ENCODE data around the gene GALNT9.

Gene GALNT9

GRCh38 chr12:132292328-132293319 is 36.8 kb downstream of the GALNT9 start:
- no peak for FAIRE-seq

DNA sequence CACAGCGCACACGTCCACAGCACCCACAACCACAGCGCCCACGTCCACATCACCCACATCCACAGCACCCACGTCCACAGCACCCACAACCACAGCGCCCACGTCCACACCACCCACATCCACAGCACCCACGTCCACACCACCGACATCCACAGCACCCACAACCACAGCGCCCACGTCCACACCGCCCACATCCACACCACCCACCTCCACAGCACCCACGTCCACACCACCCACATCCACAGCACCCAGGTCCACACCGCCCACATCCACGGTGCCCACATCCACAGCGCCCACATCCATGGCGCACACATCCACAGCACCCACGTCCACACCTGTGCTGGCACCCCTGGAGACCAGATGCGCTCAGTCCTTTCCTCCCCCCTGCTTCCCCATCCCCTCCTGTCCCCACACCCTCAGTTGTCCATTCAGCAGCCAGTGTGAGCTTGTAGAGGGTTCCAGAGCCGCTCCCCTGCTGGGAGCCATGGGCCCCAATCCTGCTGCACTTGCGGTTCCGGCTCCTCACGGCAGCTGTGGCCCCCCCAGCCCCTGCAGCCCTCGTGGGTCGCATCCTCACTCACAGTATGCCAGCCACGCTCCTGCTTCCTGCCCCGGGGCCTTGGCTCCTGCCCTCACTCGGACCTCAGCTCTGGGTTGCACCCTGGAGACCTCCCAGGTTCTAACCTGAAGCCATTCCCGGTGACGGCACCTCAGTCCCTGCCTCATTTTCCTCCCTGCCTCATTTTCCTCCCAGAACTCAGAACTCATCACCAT is 37.8 kb downstream of the GALNT9 start:
- FAIRE-seq, result no peak

DNA sequence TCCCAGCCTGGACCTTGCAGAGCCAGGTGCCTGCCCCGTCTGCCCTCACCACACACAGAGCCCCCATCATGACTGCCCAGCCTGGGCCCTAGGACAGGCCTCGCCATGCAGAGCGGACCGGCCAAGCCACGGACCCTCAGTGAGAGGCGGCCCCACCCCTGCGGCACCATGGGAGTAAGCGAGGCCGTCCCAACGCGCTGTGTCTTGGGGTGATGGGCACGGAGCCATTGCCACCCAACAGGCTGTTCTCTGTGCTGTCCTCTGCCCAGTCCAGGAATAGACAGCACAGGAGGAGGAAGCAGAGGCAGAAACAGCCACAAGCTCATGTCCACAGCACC is 39.2 kb downstream of the GALNT9 start:
- FAIRE-seq, result no peak

DNA sequence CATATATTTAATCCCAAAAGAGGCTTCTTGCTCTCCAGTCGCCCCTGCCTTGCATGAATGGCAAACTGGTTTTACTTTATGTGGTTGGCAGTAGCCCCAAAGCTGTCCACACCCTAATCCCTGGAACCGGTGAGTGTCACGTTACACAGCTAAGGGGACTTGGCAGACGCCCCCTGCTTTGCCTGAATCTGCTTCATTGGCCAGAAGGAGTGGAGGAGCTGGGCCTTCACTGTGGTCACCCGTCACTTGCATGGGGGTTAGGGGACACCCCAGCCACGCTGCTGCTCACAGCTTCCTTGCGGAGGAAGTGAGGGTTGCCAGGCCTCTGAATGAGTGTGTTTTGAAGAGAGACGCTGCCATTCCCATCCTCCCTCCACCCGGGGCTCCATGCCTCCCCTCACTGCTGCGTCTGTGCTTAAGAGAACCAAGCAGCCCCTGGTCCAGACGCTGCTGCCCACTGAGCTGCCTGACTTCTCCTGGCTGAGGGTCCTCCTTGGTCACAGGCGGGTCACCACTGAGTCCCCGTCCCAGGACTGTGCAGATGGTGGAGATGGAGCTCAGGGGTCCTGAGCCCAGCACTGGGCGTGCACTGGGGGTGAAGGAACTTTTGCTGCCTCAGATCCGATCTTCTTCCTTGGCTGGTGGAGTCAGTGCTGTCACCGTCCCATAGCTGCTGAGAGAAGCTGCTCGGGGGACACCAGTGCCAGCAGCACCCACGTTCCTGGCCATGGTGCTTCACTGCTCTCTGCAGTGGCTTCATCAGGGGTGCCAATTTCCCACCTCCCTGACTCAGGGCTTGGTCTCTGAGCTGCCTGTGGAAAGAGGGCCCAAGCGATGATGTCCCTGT is 39.8 kb downstream of the GALNT9 start:
- FAIRE-seq, result no peak

DNA sequence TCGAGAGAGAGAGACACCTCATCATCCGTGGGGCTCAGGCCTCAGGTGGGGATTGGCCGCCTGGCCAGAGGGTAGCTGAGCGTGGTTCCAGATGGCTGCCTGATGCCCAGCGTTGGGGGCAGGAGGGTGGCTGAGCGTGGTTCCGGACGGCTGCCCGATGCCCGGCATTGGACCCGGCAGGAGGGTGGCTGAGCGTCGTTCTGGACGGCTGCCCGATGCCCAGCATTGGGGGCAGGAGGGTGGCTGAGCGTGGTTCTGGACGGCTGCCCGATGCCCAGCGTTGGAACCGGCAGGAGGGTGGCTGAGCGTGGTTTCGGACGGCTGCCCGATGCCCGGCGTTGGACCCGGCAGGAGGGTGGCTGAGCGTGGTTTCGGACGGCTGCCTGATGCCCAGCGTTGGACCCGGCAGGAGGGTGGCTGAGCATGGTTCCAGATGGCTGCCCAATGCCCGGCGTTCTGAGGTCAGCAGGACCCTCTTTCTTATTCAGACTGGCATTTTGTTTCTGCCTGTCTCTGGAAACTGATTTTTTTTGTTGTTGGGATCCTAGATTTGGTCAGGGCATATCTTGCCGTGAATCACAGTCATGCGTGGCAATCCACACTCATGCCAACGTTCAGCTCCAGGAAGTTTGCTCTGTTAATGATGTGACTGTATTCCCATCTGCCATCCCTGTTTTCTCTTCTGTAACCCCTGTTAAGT is 40.7 kb downstream of the GALNT9 start:
- no peak for FAIRE-seq

- FAIRE-seq, result no peak
Measured at GRCh38 chr12:132287391-132288238, 41.8 kb downstream of the GALNT9 start.

- FAIRE-seq, result no peak
Measured at GRCh38 chr12:132286912-132287311, 42.5 kb downstream of the GALNT9 start.

- no peak for FAIRE-seq
Measured at GRCh38 chr12:132285991-132286681, 43.3 kb downstream of the GALNT9 start.

DNA sequence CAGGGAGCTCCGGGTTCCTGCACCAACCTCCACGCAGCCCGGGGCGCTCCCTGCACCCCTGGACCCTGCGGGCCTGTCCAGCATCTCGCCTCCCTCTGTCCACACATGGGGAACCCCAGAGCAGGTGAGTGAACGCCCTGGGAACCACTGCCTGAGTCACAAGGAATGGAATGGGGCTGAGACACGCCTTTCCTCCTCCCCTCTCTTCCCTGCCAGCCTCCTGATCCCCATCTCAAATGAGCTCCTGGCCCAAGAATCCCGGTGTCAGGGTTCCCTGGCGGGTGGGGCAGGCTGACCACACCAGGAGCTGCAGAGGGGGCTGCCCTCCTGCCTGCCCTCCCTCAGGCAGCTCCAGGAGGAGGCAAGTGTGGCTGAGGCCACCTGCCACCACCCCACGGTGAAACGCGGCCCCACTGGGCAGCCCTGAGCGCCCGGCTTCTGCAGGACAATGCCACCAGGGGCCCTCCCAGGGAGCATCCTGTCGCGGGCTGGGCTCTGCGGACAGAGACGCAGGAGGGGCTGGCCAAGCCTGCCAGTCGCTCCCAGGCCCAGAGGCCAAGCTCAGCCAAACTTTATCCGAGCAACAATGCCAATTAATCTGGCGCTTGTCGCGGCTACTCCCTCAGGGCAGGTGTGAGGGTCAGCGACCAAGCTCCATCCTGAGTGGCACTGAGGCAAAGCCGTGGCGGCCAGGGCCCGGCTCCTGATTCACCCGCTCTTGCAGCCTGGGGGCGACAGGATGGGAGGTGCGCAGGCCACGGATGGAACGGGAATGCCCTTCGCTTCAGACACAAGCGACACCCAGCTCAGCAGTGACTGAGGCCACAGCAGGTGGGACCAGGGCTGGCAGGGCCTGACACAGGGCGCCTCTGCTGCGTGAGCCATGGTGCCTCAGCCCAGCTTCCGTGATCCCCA is 44.3 kb downstream of the GALNT9 start:
- FAIRE-seq, result no peak

DNA sequence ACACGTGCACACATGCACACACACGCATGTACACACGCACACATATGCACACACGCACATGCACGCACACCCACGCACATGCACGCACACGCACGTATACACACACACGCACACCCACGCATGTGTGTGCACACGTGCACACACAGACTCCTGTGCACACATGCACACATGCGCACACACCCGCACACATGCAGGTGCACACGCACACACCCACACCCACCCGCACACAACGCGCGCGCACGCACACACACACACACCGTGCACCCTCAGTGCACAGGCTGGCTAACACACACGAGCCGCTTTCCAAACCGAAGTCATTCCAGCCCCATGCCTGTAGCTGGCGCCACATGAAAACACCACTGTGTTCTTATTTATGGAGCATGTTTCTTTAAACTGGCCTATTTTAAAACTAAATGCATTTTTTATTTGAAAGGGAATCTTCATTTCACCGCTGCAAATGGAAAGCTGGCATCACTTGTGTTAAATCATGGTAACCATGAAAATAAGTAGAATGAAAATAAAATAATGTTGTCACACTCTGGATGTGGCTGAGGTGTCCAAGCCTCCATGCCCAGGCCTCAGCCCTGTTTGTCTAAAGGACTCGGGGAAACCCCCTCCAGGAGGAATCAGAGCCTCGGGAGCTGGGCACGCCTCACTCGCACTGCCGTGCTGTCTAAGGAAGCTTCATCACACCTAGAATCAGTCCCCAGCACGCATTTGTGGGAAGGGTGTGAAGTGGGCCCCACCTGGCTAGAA is 45.1 kb downstream of the GALNT9 start:
- FAIRE-seq, result no peak

DNA sequence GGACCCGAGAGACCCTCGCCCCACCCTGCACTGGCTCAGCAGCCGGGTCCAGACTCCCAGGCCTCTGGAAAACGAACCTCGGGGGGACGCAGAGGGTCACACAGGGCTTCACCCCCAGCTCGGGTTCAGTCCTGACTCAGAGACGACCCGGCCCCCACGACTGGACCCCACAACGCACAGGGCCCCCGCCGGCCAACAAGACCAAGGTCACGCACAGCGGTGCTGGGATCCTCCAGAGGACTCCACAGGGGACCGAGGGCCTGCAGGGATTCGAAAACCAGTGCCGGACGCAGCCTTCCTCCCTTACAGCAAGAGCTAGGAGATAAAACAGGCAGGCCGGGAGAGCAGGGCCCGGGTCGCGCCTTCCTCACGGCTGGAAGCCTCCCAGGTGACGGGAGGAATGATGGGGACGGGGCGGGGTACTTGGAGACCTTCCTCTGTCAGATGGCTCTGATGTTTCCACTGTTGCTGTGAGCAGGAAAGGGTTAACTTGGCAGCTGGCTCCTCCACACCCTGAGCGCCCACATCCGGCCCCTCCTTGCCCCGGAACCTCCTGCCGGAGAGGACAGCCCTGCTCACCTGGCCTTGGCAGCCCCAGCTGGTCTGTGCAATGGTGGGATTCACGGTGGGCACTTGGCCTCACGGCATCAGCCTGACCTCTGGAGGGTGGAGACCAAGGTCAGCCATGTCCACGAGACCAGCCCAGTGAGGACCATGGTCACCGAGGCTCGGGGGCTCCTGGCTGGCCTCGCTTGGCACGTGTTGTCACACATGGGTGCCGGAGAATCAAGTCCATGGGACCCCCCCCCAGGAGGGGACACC is 46.2 kb downstream of the GALNT9 start:
- FAIRE-seq, result no peak

GRCh38 chr12:132282031-132282949 is 47.1 kb downstream of the GALNT9 start:
- no peak for FAIRE-seq

DNA sequence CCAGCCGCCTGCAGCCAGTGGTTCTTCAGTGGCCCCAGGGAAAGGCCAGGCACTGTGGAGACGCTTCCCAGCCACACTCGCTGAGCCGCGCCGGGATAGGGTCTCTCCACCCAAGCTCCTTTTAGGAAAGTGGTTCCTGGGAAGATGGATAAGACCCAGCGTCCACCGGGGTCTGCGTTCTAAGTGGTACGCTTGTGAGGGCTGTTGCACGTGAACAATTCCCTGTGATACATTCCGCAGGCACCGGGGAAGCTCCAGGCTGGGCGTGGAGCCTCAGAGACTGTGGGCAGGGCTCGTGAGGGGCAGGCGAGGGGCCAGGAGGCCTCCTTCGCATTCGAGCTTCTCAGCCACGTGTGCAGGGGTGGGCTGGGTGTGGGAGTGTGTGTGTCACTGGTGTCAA is 48.4 kb downstream of the GALNT9 start:
- FAIRE-seq, result no peak

DNA sequence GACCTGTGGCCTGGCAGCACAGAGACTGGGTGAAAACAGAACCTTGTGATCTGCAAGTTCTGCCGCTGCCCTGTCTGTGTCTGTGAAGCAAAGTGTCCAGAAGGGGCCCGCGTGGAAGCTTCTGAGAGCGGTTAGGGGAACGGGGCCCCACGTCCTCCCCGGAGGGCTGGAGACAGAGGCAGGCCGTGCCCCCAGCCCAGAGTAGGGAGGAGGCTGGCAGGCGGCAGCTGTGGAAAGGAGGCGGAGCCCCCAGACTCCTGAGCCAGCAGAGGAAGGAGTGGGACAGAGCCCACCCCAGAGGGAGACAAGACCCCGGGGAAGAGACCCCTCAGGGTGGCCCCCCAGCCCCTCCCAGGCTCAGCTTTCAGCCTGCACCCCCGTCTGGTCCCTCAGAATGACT is 49.0 kb downstream of the GALNT9 start:
- no peak for FAIRE-seq

DNA sequence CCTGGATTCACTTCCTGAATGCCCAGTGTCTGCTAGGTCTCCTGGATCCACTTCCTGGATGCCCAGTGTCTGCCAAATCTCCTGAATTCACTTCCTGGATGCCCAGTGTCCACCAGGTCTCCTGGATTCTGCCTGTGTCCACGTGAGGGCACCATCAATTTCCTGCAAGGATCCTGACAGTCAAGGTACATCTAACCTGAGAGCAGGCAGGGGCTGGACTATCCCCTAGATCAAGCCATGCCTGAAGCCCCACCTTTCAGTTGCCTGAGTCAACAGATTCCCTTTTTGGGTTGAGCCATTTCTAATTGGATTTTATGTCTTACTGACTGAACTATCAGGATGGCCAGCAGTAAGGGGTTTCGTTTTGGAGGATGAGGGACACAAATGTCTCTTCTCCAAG is 49.5 kb downstream of the GALNT9 start:
- no peak for FAIRE-seq

GRCh38 chr12:132279184-132279889 is 50.1 kb downstream of the GALNT9 start:
- no peak for FAIRE-seq

Data from colon (tissue), 2 donors.